ENCODE results near the gene RGS3.

GRCh38 chr9:113471143-113471542, 7.6 kb downstream of the RGS3 start:
- TF ChIP-seq POLR2A (IDR thresholded peaks at IDR 0.05) (no peak), CTCF (IDR thresholded peaks at IDR 0.05) (no peak), POLR2AphosphoS5 (IDR thresholded peaks at IDR 0.05) (no peak)
